Upper lobe of left lung (tissue), 6 donors: ENCODE data around the gene MARCO. TPM values are rescaled to one million over a fixed set of nuclear protein-coding genes. Genes with fewer than 3 reads are reported as not detected.

Source experiments
- ATAC-seq, 2 donors: fragments of 200-7000 bp; cut with Tn5 transposase; one replicate each; pipeline ENCODE4 v1.9.1; 2022; ENCODE audit warnings: mild to moderate bottlenecking in 2 of 2, moderate library complexity in 2 of 2; ENCODE audit not compliant: low FRiP score in 2 of 2
- DNase-seq, 2 donors: peaks; one replicate each; pipeline ENCODE4 v3.0.0-alpha.2; 2019 to 2020
- H3K27ac ChIP-seq, 4 donors: fragments of 200-600 bp; sonication (generic); one replicate each; pipeline ENCODE4 v1.5.1; 2016 to 2019
- H3K27me3 ChIP-seq, 4 donors: fragments of 200-600 bp; sonication (generic); one replicate each; pipeline ENCODE4 v1.5.1; 2017 to 2019
- H3K36me3 ChIP-seq, 4 donors: fragments of 200-600 bp; sonication (generic); one replicate each; pipeline ENCODE4 v1.5.1; 2016 to 2019
- H3K4me1 ChIP-seq, 4 donors: fragments of 200-600 bp; sonication (generic); one replicate each; pipeline ENCODE4 v1.5.1; 2018 to 2019
- H3K4me3 ChIP-seq, 4 donors: fragments of 200-600 bp; sonication (generic); one replicate each; pipeline ENCODE4 v1.5.1; 2017 to 2019; ENCODE audit warnings: mild to moderate bottlenecking in 2 of 4, moderate library complexity in 1 of 4
- H3K9me3 ChIP-seq, 4 donors: fragments of 200-600 bp; sonication (generic); one replicate each; pipeline ENCODE4 v1.5.1; 2018 to 2019
- CTCF ChIP-seq, 6 experiments: fragments of 450-650 bp in 4 of 6; fragments of 200-600 bp in 2 of 6; sonication (generic) in 2 of 6; IDR thresholded peaks; one replicate each; pipeline ENCODE4 v1.5.1; 2016 to 2019; ENCODE audit warnings: antibody characterized with exemption in 6 of 6
- EP300 ChIP-seq, 4 donors: sonication (generic); formaldehyde crosslinking; IDR thresholded peaks; one replicate each; pipeline ENCODE4 v1.5.1; 2017; ENCODE audit warnings: antibody characterized with exemption in 4 of 4, control low read depth in 2 of 4
- POLR2A ChIP-seq, 4 donors: fragments of 450-650 bp; IDR thresholded peaks; one replicate each; pipeline ENCODE4 v1.5.1; 2016 to 2017; ENCODE audit warnings: antibody characterized with exemption in 4 of 4, mild to moderate bottlenecking in 2 of 4
- POLR2AphosphoS5 ChIP-seq, 2 donors: sonication (generic); formaldehyde crosslinking; IDR thresholded peaks; one replicate each; pipeline ENCODE4 v1.5.1; 2017; ENCODE audit warnings: antibody characterized with exemption in 2 of 2
- WGBS, 2 donors: methylation state at CpG; one replicate each; pipeline ENCODE4 v1.1.5; 2017 to 2018; 5-methylcytosine and 5-hydroxymethylcytosine counted together
- total RNA-seq, 6 donors: library from RNA; depleted of rRNA in 4 of 6; stranded (reverse); fragments of >200 nt in 4 of 6; gene quantifications; one replicate each; pipeline versions ENCODE4 v1.1.0 to v1.2.1, GENCODE V29; 2016 to 2021
- donor health status: DM: no; HTN: no; CAD: no; lungs with moderate emphysema.
- donor health status: DM: no; HTN: yes; CAD: no; lungs with severe emphysema.

Gene MARCO
- total RNA-seq, 6 donors from 2014 or later: 148 to 499 (median 316) TPM

GRCh38 chr2:119013671-119014070, 71.7 kb downstream of the MARCO start:
- no peak for DNase-seq
- Histone ChIP-seq H3K36me3 (no peaks in the 10 kb centered on the region), H3K27ac (no peak overlapping the region), H3K27me3 (no peaks in the 10 kb centered on the region), H3K4me1 (peaks cover 0 to 4% (median 1%) of the 10 kb centered on the region in 4 donors), H3K9me3 (no peaks in the 10 kb centered on the region), H3K4me3 (no peak overlapping the region)
- WGBS, 2 donors: 60 to 82% methylated on average over 3 to 4 of the region's 4 CpGs
- no peak for ATAC-seq
- no peak for TF ChIP-seq EP300 (IDR thresholded peaks at IDR 0.05)
- TF ChIP-seq POLR2A (IDR thresholded peaks at IDR 0.05): no peak
- no peak for TF ChIP-seq POLR2AphosphoS5 (IDR thresholded peaks at IDR 0.05)
- TF ChIP-seq CTCF (IDR thresholded peaks at IDR 0.05): no peak

DNA sequence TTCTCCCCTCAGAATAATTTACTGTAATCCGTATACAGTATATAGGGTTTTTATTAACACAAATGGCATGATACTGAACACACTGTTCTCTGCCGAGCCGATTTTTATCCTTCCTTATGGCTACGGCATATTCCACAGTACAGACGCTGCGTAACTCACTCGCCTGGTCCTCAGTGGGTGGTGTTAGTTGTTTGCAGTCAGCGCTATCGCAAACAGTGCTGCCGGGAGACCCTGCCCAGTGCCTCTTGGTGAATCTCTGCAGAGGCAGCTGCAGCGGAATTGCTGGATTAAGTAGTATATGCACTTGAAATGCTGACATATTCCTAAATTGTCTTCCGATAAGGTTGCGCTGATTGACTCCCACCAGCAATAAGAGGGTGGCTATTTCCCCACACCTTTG, 73.9 kb downstream of the MARCO start:
- no peak overlapping the region for H3K27ac ChIP-seq
- no peak for ATAC-seq

DNA sequence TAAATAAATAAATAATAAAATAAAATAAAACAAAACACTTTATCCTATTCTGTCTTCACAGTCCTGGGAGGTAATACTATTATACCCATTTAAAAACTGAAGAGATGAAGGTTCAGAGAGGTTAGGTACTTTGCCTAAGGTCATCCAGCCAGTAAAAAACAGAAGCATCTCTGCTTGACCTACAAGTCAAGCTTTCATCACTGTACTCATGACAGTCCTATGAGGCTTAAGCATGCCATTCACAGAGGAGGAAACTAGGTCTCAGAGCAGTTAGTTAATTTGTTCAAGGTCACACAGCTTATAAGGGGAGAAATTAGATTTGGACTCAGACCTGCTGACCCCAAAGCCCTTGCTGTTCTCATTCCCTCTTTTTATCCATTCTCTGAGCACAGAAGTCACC, 77.5 kb downstream of the MARCO start:
- no peak for ATAC-seq
- Histone ChIP-seq H3K27me3 (no peaks in the 10 kb centered on the region), H3K36me3 (no peaks in the 10 kb centered on the region), H3K27ac (no peak overlapping the region), H3K9me3 (no peaks in the 10 kb centered on the region), H3K4me3 (no peak overlapping the region), H3K4me1 (no peaks in the 10 kb centered on the region)
- no peak for TF ChIP-seq CTCF (IDR thresholded peaks at IDR 0.05)
- TF ChIP-seq POLR2AphosphoS5 (IDR thresholded peaks at IDR 0.05): no peak
- TF ChIP-seq POLR2A (IDR thresholded peaks at IDR 0.05): no peak
- peak in 1 of 4 donors; percentile 23 for TF ChIP-seq EP300 (IDR thresholded peaks at IDR 0.05)
- no peak for DNase-seq

More for the DNA sequence above, 73.9 kb downstream of the MARCO start:
- H3K9me3 ChIP-seq: no peaks in the 10 kb centered on the region
- H3K36me3 ChIP-seq: no peaks in the 10 kb centered on the region
- H3K4me1 ChIP-seq: peaks cover 0 to 4% (median 1%) of the 10 kb centered on the region in 4 donors
- no peak overlapping the region for H3K4me3 ChIP-seq
- 35 to 40% methylated on average over 13 of the region's 13 CpGs for WGBS, 2 donors
- H3K27me3 ChIP-seq: no peaks in the 10 kb centered on the region
- no peak for TF ChIP-seq POLR2AphosphoS5 (IDR thresholded peaks at IDR 0.05)
- no peak for TF ChIP-seq POLR2A (IDR thresholded peaks at IDR 0.05)
- no peak for TF ChIP-seq EP300 (IDR thresholded peaks at IDR 0.05)
- no peak for TF ChIP-seq CTCF (IDR thresholded peaks at IDR 0.05)
- no peak for DNase-seq

DNA sequence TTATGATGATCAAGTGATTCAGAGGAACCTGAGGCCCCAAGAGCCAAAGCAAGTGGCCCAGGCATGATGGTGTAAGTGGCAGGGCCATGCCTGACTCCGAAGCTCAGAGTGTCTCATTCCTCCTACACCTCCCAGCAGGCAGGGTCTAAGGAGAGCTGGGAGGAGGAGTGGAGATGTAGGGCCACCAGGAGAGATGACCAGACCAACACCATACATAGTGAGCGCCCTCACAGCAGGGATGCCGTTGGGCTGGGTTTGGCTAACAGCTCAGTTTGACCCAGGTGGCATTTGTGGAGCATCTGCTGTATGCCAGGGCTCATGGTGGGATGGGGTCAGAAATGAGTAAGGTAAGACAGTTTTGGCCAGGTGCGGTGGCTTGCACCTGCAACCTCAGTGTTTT, 80.7 kb downstream of the MARCO start:
- no peak for DNase-seq

More for the DNA sequence above, 80.7 kb downstream of the MARCO start:
- H3K4me1 ChIP-seq: no peaks in the 10 kb centered on the region
- no peak overlapping the region for H3K27ac ChIP-seq
- TF ChIP-seq CTCF (IDR thresholded peaks at IDR 0.05) (no peak), EP300 (IDR thresholded peaks at IDR 0.05) (no peak)
- ATAC-seq: no peak
- no peaks in the 10 kb centered on the region for H3K9me3 ChIP-seq
- H3K36me3 ChIP-seq: no peaks in the 10 kb centered on the region
- 89 to 91% methylated on average over 4 of the region's 4 CpGs for WGBS, 2 donors
- no peaks in the 10 kb centered on the region for H3K27me3 ChIP-seq
- no peak overlapping the region for H3K4me3 ChIP-seq
